K562 (cell line): ENCODE measurements around the gene ULBP1. TPM values are rescaled to one million over a fixed set of nuclear protein-coding genes. Genes with fewer than 3 reads are reported as not detected.

Experiments used
- CBFB ChIP-seq: sonication (generic); formaldehyde crosslinking; IDR thresholded peaks from 2 replicates; pipeline ENCODE4 v1.4.0; 2020; ENCODE audit warnings: mild to moderate bottlenecking, missing genetic modification reagents
- CREB3 ChIP-seq: fragments of 450-650 bp; conservative IDR thresholded peaks from 2 replicates; pipeline ENCODE4 v1.6.1; 2016; ENCODE audit warnings: missing genetic modification characterization, low read depth, mild to moderate bottlenecking, missing compliant biosample characterization, moderate library complexity
- NFATC3 ChIP-seq: fragments of 450-650 bp; IDR thresholded peaks from 2 replicates; pipeline ENCODE4 v1.6.1; 2017; ENCODE audit warnings: mild to moderate bottlenecking
- RBFOX2 ChIP-seq: fragments of 200-400 bp; formaldehyde crosslinking; IDR thresholded peaks from 2 replicates; pipeline ENCODE4 v1.6.1; 2017; ENCODE audit warnings: low read depth, mild to moderate bottlenecking, low read length, moderate library complexity
- WHSC1 ChIP-seq: IDR thresholded peaks from one replicate; pipeline ENCODE4 v1.6.1; 2012; ENCODE audit warnings: low read length, control low read depth, inconsistent platforms
- ZBTB9 ChIP-seq: fragments of 450-650 bp; formaldehyde crosslinking; IDR thresholded peaks from 2 replicates; pipeline ENCODE4 v1.4.0; 2020; ENCODE audit warnings: mild to moderate bottlenecking, moderate library complexity
- ZZZ3 ChIP-seq: fragments of 450-650 bp; IDR thresholded peaks from 2 replicates; pipeline ENCODE4 v1.6.1; 2016; ENCODE audit warnings: antibody characterized with exemption, mild to moderate bottlenecking, moderate library complexity
- polyA plus RNA-seq, 8 experiments: library from polyadenylated mRNA; depleted of rRNA in 4 of 8; stranded (reverse) in 5 of 8; unstranded in 3 of 8; fragments of >200 nt; fragmentation: Nextera tagmentation in 2 of 8; fragmentation: Illumina TruSeq in 1 of 8; extraction: Ambion mirVana in 2 of 8; extraction: Trizol in 1 of 8; gene quantifications; 2 replicates each; pipeline versions ENCODE4 v1.2.1 to v1.2.3, GENCODE V29; 2011 to 2014; ENCODE audit warnings: inconsistent platforms in 1 of 8, missing spikeins in 1 of 8
- total RNA-seq, 7 experiments: library from RNA; depleted of rRNA in 6 of 7; stranded (reverse); fragments of >200 nt in 6 of 7; fragmentation: Illumina TruSeq in 2 of 7; extraction: Trizol in 2 of 7; gene quantifications; 2 replicates each; pipeline versions ENCODE4 v1.2.1 to v1.2.3, GENCODE V29; 2011 to 2021; ENCODE audit warnings: low replicate concordance in 1 of 7

Gene ULBP1
- total and polyA plus RNA-seq, 9 of the 15 experiments (the other 6 are each of a cell fraction or from before 2014, with no cell fraction given): 0.33 to 6.0 (median 2.5) TPM

GRCh38 chr6:149925253-149925973 lies 38.3 kb upstream of the ULBP1 start (continued):
- TF ChIP-seq ZBTB9 (CRISPR knock-in tag): 0 out of 2 replicates have a peak, but pooled peaks have one; percentile 5
- 0 out of 2 replicates have a peak, but pooled peaks have one; percentile 37 for TF ChIP-seq RBFOX2
- no peak for TF ChIP-seq CREB3 (tag)
- no peak for TF ChIP-seq ZZZ3
- no peak for TF ChIP-seq NFATC3
- TF ChIP-seq WHSC1: no peak
- 0 out of 2 replicates have a peak, but pooled peaks have one; percentile 22 for TF ChIP-seq CBFB (CRISPR knock-in tag)
